Erythroblast (primary cell): ENCODE data around the gene DCAF8.

Source experiments
- GATA1 ChIP-seq: IDR thresholded peaks from 2 replicates; pipeline ENCODE4 v1.6.1; 2011; ENCODE audit warnings: low read depth, mild to moderate bottlenecking, control low read depth, low read length, moderate library complexity
- POLR2A ChIP-seq: IDR thresholded peaks from 2 replicates; pipeline ENCODE4 v1.6.1; 2011; ENCODE audit warnings: mild to moderate bottlenecking, low read length

DNA sequence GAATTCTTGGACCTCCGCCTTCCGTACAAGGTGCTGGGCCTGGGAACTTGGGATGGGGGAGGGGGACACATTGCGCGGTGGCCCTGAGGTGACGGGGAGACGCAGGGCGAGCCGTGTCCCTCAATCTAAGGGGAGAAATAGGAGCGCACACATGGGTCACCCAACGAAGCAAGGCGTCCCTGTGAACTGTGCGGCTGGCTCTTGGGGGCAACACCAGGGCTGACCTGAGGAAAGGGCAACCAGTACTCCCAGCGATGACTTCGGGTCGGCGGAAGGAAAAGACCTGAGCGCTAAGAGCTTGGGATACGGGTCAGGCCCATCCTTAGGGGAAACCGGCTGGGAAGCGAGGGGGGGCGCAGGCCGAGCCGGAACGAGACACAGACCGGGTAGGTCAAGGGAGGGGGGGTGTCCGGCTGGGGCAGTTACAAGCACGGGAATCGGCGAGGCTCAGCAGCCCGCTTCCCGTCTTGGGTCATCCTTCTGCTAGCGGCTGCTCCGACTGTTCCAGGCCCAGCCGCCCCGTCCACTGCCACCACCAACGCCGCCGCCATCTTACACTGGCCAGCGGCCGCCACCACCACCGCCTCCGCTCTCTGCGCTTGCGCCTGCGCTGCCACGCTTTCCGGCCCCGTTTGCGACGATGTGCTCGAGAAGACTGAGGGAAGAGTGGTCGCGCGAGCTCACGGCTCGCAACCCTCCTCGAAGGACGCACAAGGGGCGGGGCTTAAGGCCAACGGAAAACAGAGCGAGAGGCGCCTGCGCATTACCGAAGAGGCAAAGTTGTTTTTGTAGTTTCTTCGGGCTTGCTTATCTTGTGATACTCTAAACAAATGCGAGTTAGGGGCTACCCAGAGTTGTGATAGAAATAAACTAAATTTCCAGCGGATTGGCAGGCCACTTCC lies at the start of gene DCAF8:
- TF ChIP-seq POLR2A: peak; percentile 99
- TF ChIP-seq GATA1: no peak
